A549 treated with CpdA at 1 μM for 4 hours (cell line): ENCODE data around the gene HEY2. TPM values are rescaled to one million over a fixed set of nuclear protein-coding genes. Genes with fewer than 3 reads are reported as not detected.

Source experiments
- total RNA-seq: library from RNA; stranded (reverse); fragments of 200-300 nt; extraction: Qiagen RNA extraction; gene quantifications from 5 replicates; pipeline ENCODE4 v1.2.3, GENCODE V29; 2022; ENCODE audit warnings: low read depth

The HEY2 gene
- 0.06 TPM in 1 of 5 replicates, not detected in the others for total RNA-seq

GRCh38 chr6:125749173-125749864, at the start of gene HEY2:
TSS of gene HEY2 (plus strand) at chr6:125749632. CDS start at chr6:125749777, 145 bp downstream.

GRCh38 chr6:125790358-125791150, 41.1 kb downstream of the HEY2 start, which contains the start of gene NCOA7:
TSS of gene NCOA7 (plus strand) at chr6:125790960. CDS start at chr6:125815355, 24,395 bp downstream.

Other genes with a start within 250 kb of the HEY2 start
- 24.8 to 32.1 TPM (median 28.5 TPM) in 5 replicates for gene NCOA7, start 41.3 kb downstream of the HEY2 start, total RNA-seq
- 6.4 to 7.7 TPM (median 7.4 TPM) in 5 replicates for gene HINT3, start 207.1 kb downstream of the HEY2 start, total RNA-seq
- gene TRMT11, start 236.9 kb downstream of the HEY2 start, total RNA-seq = 11.9 to 15.3 TPM (median 14.2 TPM) in 5 replicates